NOMO-1 treated with dmso at 0.1 percent for 144 hours (cell line): ENCODE measurements around the gene CCDC186.

Experiments
- DNase-seq: peaks from one replicate; lab custom pipeline; 2025; ENCODE audit not compliant: unreplicated experiment; lab: John Stamatoyannopoulos, UW

Gene CCDC186

GRCh38 chr10:114115661-114116445 lies 58.1 kb downstream of the CCDC186 start:
- no peak for DNase-seq

DNA sequence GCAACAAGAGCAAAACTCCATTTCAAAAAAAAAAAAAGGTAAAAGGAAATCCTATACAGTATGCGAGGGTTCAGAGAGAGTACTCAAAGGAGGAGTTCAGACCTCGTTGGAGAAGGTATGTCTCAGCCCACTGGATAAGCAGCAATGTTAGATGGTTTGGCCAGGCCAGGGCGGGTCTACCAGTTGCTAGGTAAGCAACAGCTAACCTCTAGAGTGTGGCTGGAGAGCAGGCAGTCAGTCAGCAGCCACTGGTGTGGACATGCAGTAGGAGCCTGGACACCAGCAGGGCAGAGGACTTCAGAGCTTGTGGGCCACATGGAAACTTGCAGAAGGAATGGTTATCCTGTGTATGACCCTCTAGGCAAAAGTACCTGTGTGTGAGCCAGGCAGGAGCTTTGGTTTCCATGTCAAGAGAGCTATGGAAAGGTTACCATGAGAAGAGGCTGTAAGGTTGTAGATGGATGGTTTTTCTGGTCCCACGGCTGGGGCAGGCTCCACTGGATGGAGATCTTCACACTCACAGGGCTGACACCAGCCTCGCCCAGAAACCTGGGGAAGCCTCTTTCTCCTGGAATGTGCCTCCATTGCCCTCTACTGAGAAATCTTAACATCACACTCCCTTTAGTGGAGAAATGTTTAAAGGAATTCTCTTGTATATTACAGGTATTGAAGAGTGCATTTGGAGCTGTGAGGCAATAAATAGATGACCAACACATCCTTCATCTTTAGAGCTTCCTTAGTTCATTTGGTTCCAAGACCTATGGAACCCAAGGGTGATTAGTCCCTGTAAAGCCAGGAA lies 63.6 kb downstream of the CCDC186 start:
- no peak for DNase-seq

- peak; percentile 9 for DNase-seq
Observed at GRCh38 chr10:114103284-114103683, 70.7 kb downstream of the CCDC186 start.

- DNase-seq = peak; percentile 10
Observed at GRCh38 chr10:114102256-114102655, 71.7 kb downstream of the CCDC186 start.

- DNase-seq = no peak
Observed at GRCh38 chr10:114100848-114101741, 72.9 kb downstream of the CCDC186 start.

- DNase-seq = no peak
Observed at GRCh38 chr10:114096864-114097263, 77.1 kb downstream of the CCDC186 start.

DNA sequence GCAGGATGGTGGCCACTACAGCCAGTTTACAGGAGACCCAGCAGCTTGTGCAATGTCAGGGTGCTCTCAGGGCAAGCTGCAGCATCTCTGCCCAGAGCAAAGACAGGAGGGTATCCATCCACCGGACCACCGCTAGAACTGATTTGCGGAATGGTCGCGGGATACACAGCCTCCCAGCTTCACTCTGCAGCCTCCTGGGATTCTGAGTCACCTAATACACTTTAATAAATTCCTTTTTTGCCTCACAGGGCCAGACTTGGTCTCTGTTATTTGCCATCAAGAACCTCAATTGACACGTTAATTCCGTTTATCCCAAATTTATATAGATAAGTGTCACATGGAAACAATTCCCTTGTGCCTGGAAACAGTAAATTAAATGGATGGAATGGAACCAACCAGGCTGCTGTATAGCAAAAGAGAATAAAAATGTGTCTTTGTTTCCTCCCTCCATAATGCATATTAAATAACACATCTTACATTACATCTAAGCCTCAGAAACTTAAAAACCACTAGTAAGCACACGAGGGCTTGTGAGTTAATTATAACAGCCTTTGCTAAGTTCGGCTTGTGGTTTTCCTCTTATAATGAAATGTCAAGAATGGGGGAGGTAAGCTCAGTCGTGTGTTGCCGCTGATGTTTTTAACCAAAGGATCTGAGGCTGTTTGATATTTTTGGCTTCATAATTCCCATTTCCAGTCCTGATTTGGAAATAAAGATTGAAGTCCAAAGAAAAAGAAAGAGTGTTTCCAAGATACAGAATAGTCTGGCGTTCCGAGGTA lies 78.3 kb downstream of the CCDC186 start:
- DNase-seq = peak; percentile 52

- no peak for DNase-seq
Observed at GRCh38 chr10:114094795-114095194, 79.2 kb downstream of the CCDC186 start.

DNA sequence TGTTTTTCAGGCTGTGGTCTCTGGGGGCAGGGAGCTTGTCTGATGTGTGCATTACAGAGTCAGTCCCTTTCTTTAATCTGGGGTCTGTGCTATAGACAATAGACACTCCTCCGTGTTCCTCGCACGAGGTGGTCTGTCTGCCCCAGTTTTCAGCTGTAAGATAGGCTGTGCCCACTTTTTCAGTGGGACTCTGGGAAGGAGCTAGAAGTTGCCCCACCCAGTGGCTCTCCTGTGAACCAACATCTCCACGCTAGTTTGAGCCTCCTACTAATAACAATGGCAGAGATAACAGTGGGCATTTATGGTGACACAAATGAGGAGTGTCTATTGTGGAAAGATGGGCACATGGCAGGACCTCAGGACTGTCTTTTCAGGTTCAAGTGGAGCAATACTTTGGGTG lies 86.3 kb downstream of the CCDC186 start:
- DNase-seq = no peak

- DNase-seq = no peak
Observed at GRCh38 chr10:114087255-114087654, 86.7 kb downstream of the CCDC186 start.

GRCh38 chr10:114084215-114084614 lies 89.8 kb downstream of the CCDC186 start:
- DNase-seq = no peak

- DNase-seq = no peak
Observed at GRCh38 chr10:114083040-114083439, 91.0 kb downstream of the CCDC186 start.

DNA sequence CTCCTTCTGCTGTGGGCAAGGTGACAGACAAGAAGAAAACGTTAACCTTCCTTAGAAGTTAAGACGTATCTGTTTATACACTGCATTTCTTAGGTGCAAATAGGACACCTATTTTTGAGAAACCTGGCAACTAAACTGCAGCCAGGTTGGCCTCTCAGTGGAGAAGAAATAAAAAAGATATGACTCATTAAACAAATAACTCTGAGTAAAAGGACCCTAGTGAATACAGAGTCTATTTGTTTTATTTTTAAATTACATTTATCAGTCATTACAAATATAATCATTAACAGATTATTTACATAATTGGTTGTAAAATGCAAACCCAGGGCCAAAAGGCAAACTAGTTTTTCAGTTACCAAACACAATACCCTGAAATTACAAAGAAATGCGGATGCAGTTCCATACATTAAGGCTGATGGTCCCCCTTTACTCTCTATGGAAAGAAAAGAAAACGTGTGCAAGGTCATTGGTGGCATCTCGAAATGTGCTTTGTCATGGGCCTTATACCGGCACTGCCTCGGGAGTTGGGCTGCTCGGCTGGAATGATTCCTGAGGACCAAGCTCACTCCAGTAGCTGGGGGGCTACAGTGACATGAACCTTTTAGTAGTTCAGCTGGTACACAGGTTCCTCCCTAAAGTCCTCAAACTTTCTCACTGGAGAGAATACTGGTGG lies 92.0 kb downstream of the CCDC186 start:
- no peak for DNase-seq

- DNase-seq = no peak
Observed at GRCh38 chr10:114079421-114079820, 94.6 kb downstream of the CCDC186 start.

GRCh38 chr10:114078346-114078745 lies 95.7 kb downstream of the CCDC186 start:
- DNase-seq = no peak

DNA sequence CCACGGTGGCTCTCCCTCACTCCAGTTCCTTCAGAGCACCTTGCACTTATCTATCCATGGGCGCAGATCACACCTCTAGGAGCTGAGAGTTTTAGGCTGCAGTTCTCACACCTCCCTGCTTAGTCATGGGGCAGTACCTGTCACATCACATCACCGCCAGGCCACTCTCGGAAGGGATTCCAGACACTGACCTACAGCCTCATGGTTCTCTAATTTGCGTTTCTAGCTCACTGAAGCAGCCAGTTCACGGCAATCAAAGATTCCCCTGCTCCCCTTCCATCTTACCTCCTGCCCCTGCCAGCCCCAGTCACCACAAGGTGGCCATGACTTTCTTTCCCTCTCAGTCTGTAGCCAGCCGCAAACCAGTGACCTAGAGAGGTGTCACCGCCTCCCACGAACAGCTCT lies 96.2 kb downstream of the CCDC186 start:
- no peak for DNase-seq

- no peak for DNase-seq
Observed at GRCh38 chr10:114077347-114077746, 96.7 kb downstream of the CCDC186 start.

DNA sequence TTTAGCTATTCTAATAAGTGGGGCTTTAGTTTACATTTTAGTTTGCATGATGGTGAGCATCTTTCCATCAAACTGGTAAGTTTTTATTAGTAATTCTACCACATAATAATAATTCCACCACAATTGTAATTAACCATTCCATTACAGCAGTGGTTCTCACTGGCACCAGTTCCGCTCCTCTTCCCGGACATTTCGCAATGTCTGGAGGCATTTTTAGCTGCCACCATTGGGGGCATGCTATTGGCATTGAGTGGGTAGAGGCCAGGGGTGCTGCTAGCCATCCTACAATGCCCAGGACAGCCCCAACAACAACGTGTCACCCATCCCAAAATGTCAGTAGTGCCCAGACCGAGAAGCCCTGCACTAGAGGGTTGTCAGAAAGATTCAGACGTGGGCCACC lies 98.9 kb downstream of the CCDC186 start:
- no peak for DNase-seq

GRCh38 chr10:114073395-114074186 lies 100.4 kb downstream of the CCDC186 start:
- peak; percentile 46 for DNase-seq
